Retina (tissue), 1 donor: ENCODE measurements around the gene PDIA6.

Source experiments
- DNase-seq: peaks from one replicate; pipeline ENCODE4 v3.0.0-alpha.2; 2016

The PDIA6 gene, protein sequence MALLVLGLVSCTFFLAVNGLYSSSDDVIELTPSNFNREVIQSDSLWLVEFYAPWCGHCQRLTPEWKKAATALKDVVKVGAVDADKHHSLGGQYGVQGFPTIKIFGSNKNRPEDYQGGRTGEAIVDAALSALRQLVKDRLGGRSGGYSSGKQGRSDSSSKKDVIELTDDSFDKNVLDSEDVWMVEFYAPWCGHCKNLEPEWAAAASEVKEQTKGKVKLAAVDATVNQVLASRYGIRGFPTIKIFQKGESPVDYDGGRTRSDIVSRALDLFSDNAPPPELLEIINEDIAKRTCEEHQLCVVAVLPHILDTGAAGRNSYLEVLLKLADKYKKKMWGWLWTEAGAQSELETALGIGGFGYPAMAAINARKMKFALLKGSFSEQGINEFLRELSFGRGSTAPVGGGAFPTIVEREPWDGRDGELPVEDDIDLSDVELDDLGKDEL

DNA sequence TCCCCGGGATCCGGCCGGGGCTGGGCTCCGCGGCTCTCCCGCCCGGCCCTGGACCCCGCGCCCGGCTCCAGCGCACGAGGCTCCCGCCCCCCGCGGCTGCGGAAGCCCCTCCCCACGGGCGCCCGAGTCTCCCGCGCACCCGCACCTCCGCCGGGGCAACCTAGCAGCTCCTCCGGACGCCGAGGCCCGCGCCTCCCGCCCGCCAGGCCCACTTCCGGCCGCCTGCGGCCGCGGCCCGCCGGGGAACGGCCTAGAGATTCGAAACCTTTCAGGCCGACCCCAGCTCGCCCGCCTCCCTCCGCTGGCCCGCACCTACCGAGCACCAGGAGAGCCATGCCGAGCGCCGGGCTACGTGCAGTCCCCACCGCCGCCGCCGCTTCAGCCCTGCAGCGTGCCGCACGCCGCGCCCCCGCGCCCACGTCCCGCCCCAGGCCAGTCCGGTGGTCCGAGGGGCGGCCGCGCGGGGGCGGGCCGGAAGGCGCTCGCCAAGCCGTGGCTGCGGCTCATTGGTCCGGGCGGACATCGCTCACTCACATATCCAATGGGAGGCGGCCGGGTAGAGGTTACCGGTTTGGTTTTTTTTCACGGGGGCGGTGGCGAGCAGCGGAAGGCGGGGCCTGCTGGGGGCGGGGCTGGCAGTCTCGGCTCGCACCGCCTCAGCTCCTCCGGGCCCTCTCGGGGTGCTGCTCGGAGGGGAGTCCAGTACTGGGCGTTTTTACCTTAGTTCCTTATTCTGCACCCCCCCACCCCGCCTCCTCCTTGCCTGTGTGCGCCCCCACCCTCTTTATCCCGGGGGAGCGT is at the start of gene PDIA6:
PDIA6 (minus strand) TSS at position 424 of the 801 bp plus-strand sequence; CDS start at position 335, 89 bp downstream.
- peak; percentile 94 for DNase-seq

DNA sequence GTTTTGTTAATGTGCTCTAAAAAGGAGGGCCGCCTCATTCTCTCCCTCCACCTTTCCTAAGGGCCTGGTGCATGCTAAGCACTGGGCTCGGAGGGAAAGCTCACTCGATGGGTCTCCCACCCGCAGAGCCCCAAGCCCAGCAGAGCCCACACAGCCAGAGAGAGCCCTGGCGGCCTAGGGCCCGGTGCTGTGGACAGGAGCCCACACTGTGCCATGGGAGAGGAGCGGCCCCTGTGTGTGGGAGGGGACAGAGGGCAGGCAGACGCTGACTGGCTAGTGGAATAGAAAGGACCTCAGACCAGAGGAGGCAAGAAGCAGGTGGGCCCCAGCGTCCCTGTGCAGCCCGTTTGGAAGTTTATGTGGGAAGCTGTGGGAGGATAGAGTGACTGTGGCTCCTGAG is 49.7 kb upstream of the PDIA6 start:
- no peak for DNase-seq

DNA sequence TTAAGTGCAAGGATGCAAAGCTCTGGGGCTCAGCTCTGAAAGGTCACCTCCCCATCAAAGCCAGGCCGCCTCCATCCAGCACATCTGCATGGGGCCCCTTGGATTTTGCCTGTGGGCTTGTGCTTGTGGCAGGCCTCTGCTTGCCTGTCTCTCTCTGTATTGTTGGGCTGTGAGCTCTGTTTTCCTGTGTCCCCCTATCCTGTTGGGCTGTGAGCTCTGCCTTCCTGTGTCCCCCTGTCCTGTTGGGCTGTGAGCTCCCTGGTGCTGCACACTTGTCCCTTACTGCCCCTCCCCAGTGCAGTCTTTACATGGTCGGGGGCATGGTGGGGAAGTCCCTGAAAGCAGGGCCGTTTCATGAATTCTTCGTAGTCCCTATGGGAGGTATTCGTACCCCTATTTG is 49.2 kb upstream of the PDIA6 start:
- DNase-seq: no peak

DNA sequence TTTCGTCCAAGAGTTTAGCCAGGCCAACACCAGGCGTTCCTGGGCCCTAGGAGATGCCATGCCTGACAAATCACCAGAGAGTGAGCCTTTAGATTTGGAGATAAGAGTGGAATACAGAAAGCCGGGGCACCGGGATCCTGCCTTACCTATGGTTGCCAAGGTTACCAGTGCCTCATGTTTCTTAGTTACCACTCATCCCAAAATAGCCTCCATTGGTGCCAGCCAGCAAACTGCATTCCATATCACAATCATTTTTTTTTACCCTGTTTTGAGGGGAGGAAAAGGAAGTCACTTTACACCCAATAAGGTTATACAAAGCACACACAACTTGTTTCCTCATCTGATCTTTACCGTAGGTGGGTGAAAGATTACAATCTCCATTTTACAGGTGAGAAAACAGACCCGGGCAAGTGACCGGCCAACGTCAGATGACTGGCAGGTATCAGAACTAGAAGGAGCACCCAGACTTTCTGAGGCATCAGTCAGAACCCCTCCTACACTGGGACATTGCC is 48.3 kb upstream of the PDIA6 start:
- DNase-seq: no peak

DNA sequence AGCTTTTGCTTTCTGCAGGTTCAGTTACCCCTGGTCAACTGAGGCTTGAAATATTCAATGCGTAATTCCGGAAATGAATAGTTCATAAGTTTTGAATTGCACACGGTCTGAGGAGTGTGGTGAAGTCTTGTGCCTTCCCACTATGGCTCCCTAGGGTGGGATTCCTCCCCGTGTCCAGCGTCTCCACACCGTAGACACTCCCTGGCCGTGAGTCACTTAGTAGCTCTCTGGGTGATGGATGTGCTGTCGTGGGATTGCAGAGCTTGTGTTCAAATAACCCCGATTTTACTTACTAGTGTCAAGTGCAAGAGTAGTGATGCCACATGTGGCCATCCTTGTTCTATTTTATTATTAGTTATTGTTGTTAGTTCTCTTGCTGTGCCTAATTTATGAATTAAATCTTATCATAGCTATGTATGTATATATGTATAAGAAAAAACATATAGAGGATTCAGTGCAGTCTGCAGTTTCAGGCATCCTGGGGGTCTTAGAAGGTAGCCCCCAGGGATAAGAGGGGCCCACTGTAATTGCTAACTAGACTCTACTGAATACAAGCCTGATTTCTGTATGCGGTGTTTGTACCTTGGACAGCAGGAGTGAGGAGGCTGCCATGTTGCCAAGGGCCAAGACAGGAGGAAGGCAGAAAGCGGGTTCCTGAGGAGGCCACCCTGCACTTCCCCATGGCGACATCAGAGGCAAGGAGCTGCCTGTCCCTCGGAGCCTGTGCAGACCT is 47.7 kb upstream of the PDIA6 start:
- DNase-seq: no peak

DNA sequence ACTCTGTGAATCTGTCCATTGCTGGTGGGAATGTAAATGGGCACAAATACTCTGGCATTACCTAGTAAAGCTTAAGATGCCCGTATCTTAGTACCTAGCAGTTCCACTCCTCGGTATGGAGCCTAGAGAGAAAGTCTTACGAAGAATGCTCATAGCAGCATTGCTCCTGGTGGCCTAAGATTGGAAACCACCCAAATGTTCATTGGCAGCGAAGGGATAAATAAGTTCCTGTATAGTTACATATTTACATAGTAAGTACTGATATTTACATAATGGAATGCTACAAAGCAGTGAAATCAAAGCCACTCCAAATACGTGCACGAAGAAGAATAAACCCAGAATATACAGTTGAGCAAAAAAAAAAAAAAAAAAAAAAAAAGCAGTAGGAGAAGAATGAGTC is 46.7 kb upstream of the PDIA6 start:
- DNase-seq: no peak

DNA sequence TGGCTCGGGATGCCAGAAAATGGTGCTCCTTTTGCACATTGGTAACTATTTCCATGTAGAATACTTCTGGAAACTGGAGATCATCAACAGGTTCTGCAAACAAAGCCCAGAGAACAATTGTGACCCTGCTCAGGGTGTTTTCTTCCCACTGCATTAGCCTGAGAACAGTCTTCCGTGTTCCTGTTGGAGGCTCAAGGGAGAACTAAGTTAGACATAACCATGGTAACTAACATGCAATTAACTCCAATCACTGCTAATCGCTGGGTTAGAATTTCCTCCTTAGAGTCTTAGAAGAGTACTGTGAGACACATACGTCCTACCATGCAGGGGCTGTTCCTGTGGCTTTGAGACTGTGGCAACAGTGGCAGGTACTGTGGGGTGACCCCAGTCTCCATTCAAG is 36.0 kb upstream of the PDIA6 start:
- no peak for DNase-seq

DNA sequence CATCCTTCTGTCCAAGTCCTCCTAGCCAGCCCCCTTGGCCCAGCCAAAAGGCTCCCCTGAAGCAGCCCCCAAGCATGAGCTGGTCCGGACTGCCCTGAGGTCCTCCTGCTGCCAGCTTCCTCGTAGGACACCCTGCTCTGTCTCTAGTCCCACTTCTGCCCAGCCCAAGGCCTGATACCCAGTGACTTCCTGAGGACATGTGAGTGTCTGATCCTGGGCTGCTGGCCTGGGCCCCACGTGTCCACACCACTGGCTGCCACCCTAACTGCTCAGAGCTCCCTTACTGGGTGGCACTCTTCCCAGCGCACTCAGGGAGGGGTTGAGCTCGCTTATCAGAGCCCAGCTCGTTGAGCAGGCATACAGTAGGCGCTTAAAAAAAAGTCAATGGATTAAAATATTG is 34.4 kb upstream of the PDIA6 start:
- no peak for DNase-seq

DNA sequence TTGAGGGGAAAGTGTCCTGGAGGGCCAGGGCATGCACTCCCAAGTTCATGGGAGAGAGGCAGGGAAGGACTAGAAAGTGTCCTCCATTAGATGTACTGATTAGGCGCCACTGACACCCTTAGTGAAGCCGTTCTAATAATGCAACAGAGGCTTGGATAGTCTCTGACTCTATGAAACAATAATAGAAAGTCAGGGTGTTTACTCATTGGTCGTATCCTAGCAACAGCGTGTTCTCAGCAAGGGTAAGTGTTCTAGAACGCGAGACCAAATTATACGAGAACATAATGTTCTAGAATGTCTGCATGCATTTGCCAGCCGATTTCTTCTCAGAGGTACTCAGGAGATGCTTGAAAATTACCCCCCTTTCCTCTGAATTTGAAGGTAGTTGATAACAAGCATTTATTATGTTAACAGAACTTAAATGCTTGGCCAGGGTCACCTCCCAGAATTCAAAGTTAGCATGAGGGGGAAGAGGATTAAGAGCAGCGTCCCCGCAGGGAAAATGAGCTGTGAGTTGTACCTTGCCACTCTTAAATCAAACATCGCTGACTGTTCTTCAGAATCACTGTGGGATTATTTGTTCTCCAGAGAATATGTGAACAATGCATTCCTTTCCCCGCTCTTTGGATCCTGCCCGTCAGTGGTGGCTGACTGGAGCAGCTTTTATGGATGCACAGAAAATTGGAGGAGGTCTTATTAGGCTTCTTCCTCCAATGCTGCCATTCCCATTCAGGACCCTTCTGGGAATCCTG is 33.7 kb upstream of the PDIA6 start:
- no peak for DNase-seq

DNA sequence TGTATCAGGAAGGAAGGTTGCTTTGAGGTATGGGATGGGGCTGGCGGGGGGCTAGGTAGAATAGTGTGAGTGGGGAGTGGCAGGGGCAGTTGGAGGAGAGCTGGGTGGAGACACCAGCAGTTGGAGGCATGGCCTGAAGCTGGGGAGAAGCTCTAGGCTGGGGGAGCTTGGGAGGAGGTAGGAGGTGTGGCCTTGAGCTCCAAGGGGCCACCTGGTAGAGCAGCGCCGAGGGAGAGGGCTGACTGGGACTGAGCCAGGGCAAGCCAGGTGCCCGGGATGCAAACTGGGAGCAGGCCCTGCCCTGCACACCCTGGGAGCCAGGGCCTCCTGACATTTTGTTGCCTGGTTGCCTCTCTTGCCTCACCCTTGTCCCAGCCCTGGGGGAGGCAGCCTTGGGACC is 33.1 kb upstream of the PDIA6 start:
- DNase-seq: no peak

DNA sequence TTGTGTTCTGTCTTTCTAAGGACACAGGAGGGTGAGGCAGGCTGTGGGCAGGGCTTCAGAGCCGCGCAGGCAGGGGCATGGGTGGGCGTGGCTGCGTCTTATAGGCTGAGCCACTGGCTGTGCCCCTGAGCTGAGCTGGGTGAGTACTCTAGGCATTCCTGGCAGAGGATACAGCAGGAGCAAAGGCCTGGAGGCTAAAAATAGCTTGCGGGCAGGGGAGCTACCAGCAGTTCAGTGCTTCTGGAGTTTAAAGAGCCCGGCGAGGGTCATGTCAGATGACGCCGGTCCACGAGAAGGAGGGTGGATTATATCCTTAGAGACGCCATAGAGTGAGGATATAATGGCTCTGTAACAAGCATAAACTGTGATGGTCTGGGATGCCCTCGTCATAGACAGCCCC is 31.5 kb upstream of the PDIA6 start:
- peak; percentile 41 for DNase-seq

DNA sequence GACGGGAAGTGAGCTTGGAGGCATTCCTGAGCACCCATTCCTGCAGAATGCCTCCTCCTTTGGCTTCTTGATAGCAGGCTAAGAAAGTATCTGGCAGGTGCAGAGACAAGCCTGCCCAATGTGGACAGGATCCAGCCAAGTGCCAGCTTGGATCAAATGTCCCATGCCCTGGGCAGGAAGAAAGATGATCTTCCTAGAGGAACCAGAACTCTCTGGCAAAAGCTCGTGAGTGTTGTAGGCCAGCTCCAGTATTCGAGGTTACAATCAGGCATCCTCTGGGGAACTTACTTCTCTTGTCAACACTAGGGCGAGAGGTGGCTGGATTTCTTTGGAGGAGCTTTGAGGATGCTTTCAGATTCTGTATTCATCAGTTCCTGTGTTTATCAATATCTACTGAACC is 29.9 kb upstream of the PDIA6 start:
- no peak for DNase-seq

DNA sequence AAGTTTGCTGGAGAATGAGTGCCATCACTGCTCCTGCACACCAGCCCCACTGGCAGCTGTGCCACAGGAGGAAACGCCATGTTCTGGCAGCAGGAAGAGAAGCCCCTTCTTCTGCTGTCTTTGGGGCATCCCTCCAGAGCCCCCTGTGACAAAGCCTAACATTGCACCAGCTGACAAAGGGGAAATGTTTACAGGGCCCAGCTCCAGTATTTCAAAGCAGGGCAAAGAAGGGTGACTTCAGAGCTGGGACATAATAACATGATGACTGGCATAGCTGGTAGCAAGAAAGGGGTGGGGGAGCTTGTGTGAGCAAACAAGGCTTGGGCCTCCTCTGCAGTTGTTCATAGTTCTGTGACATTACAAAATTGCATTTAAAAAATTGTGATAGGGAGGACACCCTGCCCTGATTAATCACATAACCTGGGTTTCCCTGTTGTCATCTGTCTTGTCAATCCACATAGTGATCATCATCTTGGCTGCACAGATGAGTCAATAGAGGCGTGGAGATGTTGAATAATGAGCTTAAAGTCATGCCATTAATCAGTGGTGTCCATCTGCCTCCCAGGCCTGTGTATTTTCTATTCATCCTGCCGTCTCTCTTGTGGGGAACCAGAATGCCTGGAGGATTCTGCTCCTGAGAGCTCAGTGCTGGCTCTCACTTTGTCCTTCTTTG is 29.1 kb upstream of the PDIA6 start:
- no peak for DNase-seq

DNA sequence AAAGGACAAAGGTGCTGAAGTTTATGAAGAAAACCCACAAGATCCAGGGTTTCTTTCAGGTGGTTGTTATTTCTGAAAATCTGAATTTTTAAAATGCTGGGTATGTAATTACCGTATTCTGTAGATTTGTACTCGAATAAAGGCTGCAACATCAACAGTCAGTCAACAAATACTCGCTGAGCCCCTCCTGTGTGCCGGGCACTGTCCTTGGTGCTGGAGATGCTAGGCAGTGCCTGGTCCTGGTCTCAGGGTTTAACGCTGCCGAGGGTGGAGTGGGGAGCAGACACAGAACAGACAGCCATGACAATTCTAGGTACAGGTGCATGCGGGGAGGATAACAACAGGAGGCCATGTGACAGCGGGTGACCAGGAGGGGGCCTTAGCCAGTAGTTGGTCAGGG is 27.2 kb upstream of the PDIA6 start:
- no peak for DNase-seq

DNA sequence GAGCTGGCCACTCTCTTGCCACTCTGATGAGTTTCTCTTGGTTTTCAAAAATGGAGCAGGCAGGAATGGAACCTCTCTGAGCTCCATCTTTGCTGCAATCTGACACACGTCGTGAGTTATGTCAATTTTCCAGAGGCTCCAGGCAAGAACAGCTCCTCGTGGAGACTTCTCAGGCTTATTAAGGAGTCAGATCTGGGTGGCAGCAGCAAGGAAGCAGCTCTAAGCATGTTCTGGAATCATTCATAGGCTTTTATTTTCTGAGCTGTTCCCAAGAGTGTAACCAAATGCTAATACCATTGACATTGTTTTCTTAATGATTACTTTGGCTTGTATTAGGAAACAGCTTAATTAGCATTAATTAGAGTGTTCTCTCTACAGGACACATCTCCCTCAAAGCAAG is 26.1 kb upstream of the PDIA6 start:
- no peak for DNase-seq

DNA sequence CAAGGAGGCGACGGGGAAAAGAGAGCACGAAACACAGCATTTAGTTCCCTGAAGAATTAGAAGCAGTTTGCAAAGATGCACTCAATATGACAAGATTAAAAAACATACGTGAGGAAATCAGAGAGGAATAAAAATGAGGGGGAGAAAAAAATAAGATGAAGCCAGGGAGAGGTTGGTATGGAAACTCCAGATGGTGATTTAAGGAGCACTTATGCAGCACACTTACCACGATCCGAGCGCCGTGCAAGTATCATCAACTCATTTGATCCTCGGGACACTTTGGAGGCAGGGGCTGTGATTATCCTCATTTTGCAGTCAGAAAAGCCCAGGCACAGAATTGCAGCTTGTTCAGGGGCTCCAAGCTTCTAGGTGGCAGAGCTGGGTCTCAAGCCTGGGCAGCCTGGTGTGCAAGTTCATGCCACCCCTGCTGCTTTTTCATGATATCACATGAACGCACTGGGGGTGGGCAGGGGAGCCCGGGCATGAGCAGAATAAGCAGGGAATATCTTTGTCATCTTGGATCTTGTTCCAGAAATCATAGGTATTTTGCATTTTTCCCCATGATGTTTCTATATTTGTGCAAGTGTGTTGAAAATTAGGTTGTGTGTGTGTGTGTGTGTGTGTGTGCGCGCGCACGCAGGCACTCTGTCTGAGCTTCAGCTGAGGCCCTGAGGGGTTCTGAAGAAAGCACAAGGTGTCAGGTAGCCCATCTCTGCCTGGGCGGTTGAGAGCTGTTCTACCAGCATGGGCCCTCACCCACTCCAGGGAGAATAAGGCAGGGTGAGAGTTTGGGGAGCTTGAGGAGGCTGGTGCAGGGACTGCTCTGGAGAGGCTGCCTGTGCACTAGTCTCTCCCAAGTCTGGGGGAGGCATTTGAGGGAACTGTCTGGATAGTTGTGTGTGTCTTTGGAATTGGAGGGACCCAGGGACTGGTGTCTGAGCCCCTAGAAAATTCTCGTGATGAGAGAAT is 25.0 kb upstream of the PDIA6 start:
- no peak for DNase-seq

DNA sequence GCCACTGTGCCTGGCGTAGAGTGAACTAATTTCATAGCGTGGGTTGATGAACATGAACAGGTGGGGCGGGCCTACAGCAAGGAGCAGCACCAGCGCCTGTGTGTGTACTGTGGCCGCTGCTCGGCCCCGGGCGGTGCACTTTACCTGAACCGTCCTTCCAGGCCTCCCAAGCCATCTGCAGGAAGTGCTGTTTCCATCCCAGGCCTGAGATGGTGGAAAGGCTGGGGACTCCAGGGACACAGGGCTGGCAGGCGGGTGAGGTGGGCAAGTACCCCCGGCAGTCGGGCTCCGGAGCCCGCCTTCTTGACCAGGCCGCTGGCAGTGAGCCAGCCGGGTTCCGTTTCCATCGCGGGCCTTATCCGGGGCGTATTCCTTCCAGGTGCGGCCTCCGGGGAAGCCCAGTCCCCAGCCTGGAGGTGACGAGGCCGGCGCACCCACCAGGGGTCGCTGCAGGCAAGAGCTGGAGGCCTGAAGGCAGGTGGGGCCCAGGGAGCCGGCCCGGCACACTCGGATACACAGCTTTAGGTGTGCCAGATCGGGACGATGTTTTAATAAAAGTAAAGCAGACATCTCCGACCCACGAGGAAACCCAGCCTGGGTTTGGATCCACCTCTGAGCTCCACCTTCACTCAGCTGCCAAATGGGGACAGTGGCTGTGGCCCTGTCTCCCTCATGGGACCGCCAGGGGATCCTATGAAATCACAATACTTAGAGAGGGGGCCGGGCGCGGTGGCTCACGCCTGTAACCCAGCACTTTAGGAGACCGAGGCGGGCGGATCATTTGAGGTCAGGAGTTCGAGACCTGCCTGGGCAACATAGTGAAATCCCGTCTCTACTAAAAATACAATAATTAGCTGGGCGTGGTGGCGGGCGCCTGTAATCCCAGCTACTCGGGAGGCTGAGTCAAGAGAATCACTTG is 22.7 kb upstream of the PDIA6 start:
- DNase-seq: peak; percentile 82

DNA sequence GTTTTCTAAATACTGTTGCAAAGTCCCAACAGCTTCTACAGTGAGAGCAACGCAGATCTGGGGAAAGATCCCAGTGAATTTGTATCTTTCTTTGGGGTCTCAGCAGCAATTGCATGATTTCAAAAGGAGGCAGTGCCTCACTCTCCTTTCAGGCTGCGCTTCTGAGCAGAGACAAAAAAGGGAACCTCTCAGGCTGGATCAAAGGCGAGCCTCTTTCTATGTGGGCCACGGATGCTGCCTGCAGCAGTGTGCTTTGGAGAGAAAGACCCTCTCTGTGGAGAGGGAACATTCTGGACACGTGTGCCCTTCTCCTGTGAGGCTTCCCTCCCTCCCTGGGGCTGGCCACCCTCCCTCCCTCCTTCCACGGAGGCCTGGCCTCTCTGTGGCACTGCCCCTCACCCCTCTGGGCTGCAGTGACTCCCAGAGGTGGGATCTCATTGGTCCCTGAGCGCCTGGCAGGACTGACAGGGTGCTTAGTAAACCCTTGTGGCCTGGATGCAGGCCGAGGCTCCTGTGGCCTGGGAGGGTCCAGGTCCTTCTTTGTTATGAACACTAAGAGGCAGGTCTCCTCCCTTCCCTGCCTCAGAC is 21.6 kb upstream of the PDIA6 start:
- DNase-seq: peak; percentile 19

DNA sequence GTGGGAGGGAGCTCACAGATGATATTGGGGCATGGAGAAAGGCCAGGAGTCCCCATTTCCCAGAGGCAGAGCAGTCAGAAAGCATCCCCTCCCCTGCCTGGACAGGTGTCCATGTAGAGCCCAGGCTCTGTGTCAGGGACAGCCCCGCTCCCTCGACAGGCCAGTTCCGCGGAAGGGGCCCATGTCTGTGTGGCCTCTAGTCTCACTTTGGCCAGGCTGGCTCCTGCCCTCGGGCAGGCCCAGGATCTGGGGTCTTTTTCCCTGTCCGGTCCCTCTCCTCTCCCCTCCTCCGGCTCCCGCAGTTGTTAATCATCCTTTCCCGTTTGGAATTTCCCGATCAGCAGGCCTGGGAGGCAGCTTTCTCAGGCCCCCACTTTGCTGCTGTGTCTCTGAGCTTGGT is 20.4 kb upstream of the PDIA6 start:
- DNase-seq: no peak
